Measurements from ENCODE around the gene PCSK4.
"Not testable (repeated sequence)": the region's sequence is repeated elsewhere in the genome, so short reads cannot be mapped to it uniquely, and the experiment has no call there.

GRCh38 chr19:1499231-1499630, 9.1 kb upstream of the PCSK4 start:
- TF ChIP-seq CTCF (conservative IDR thresholded peaks at IDR 0.05; ENCODE audit: low read depth, low read length); EZH2 (IDR thresholded peaks at IDR 0.05; ENCODE audit: borderline replicate concordance, low read depth, low read length, poor library complexity, severe bottlenecking): not testable (repeated sequence)
